ENCODE measurements around the gene KIAA1328. TPM values are rescaled to one million over a fixed set of nuclear protein-coding genes. Genes with fewer than 3 reads are reported as not detected.

Gene KIAA1328
- total RNA-seq, 4 donors from 2014 or later, result 21.2 to 26.6 (median 24.8) TPM

- no peak overlapping the region for H3K27ac ChIP-seq
- no peak overlapping the region for H3K4me3 ChIP-seq (replicated peaks in 1 of 3)
- DNase-seq, result no peak
- TF ChIP-seq CTCF (IDR thresholded peaks at IDR 0.05), result no peak
- no peaks in the 10 kb centered on the region for H3K27me3 ChIP-seq
- intact Hi-C loops (cut with DNase I), result no loop called here
- H3K9me3 ChIP-seq, result no peaks in the 10 kb centered on the region
- H3K36me3 ChIP-seq, result no peaks in the 10 kb centered on the region
- H3K4me1 ChIP-seq, result no peaks in the 10 kb centered on the region
Observed at GRCh38 chr18:36993068-36993467, 164.1 kb downstream of the KIAA1328 start.

GRCh38 chr18:37006742-37007141 is 177.8 kb downstream of the KIAA1328 start:
- Histone ChIP-seq H3K27ac (no peak overlapping the region), H3K4me1 (no peaks in the 10 kb centered on the region), H3K9me3 (no peaks in the 10 kb centered on the region), H3K36me3 (no peaks in the 10 kb centered on the region), H3K27me3 (no peaks in the 10 kb centered on the region), H3K4me3 (replicated peaks in 1 of 3) (no peak overlapping the region)
- TF ChIP-seq POLR2A (IDR thresholded peaks at IDR 0.05) (no peak), CTCF (IDR thresholded peaks at IDR 0.05) (no peak)
- intact Hi-C loops (cut with DNase I), result no loop called here
- no peak for DNase-seq

DNA sequence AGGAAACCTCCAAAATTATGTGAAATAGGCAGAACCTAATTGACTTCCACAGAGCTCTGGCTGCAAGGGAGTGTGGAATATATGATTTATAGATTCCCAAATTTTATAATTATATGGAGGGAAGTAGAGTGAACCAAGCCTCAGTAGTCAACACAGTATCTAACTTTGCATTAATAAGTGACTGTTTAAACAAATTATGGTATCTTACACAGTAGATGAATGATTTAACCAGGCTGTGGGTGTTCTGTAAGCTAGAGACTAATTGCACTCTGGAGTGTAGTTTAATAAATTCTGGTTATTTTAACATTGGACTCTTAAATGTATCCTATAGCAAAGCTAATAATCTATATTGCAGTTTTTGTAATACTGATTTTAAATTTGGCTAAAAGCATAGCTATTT is 183.5 kb downstream of the KIAA1328 start:
- no peaks in the 10 kb centered on the region for H3K27me3 ChIP-seq
- no peak overlapping the region for H3K4me3 ChIP-seq (replicated peaks in 1 of 3)
- no peaks in the 10 kb centered on the region for H3K4me1 ChIP-seq
- TF ChIP-seq POLR2A (IDR thresholded peaks at IDR 0.05) (no peak), CTCF (IDR thresholded peaks at IDR 0.05) (no peak)
- H3K27ac ChIP-seq, result no peak overlapping the region
- no peaks in the 10 kb centered on the region for H3K9me3 ChIP-seq
- intact Hi-C loops (cut with DNase I), result no loop called here
- H3K36me3 ChIP-seq, result no peaks in the 10 kb centered on the region
- no peak for DNase-seq

GRCh38 chr18:37019157-37019827 is 190.4 kb downstream of the KIAA1328 start:
- no peak overlapping the region for H3K27ac ChIP-seq
- H3K4me3 ChIP-seq (replicated peaks in 1 of 3), result no peak overlapping the region
- no peaks in the 10 kb centered on the region for H3K4me1 ChIP-seq
- intact Hi-C loops (cut with DNase I), result no loop called here
- 60 to 80% methylated on average over 5 to 7 of the region's 7 CpGs for WGBS, 2 donors
- TF ChIP-seq POLR2A (IDR thresholded peaks at IDR 0.05), result no peak
- peak in 1 of 6 experiments; percentile 11 for TF ChIP-seq CTCF (IDR thresholded peaks at IDR 0.05)
- no peaks in the 10 kb centered on the region for H3K9me3 ChIP-seq
- H3K27me3 ChIP-seq, result no peaks in the 10 kb centered on the region
- H3K36me3 ChIP-seq, result no peaks in the 10 kb centered on the region
- no peak for DNase-seq

- intact Hi-C loops (cut with DNase I), result no loop called here
- no peak for DNase-seq
- no peak overlapping the region for H3K4me3 ChIP-seq (replicated peaks in 1 of 3)
- no peaks in the 10 kb centered on the region for H3K36me3 ChIP-seq
- H3K27ac ChIP-seq, result no peak overlapping the region
- no peak for TF ChIP-seq CTCF (IDR thresholded peaks at IDR 0.05)
- no peak for TF ChIP-seq POLR2A (IDR thresholded peaks at IDR 0.05)
- H3K9me3 ChIP-seq, result no peaks in the 10 kb centered on the region
- WGBS, 2 donors, result 88 to 95% methylated on average over 2 of the region's 2 CpGs
- H3K27me3 ChIP-seq, result no peaks in the 10 kb centered on the region
- no peaks in the 10 kb centered on the region for H3K4me1 ChIP-seq
Observed at GRCh38 chr18:37033419-37033818, 204.5 kb downstream of the KIAA1328 start.
